DOHH2 (cell line): Measurements from ENCODE around the gene RFLNA.

Experiments
- H3F3A ChIP-seq: fragments of 200-600 bp; sonication (generic), shearing (Covaris generic); 2 replicates; pipeline ENCODE4 v1.6.0; 2016; ENCODE audit warnings: antibody characterized with exemption, mild to moderate bottlenecking; ENCODE audit not compliant: control insufficient read depth, insufficient read depth
- H3K27ac ChIP-seq: fragments of 200-600 bp; sonication (generic); 2 replicates; pipeline ENCODE4 v1.5.1; 2014; ENCODE audit warnings: low read depth, mild to moderate bottlenecking, low read length, moderate library complexity
- H3K27me3 ChIP-seq: fragments of 200-600 bp; sonication (generic); 2 replicates; pipeline ENCODE4 v1.6.1; 2014; ENCODE audit warnings: mild to moderate bottlenecking, low read length, mixed read lengths; ENCODE audit not compliant: control insufficient read depth
- H3K36me3 ChIP-seq: fragments of 200-600 bp; sonication (generic); 2 replicates; pipeline ENCODE4 v1.6.1; 2014; ENCODE audit warnings: mild to moderate bottlenecking, low read length, moderate library complexity, mixed read lengths; ENCODE audit not compliant: control insufficient read depth
- H3K4me1 ChIP-seq: fragments of 200-600 bp; sonication (generic); 2 replicates; pipeline ENCODE4 v1.6.1; 2014; ENCODE audit warnings: mild to moderate bottlenecking, low read length, mixed read lengths; ENCODE audit not compliant: control insufficient read depth
- H3K4me2 ChIP-seq: fragments of 200-600 bp; sonication (generic); 2 replicates; pipeline ENCODE4 v1.6.0; 2014; ENCODE audit warnings: mild to moderate bottlenecking, low read length, moderate library complexity
- H3K4me3 ChIP-seq: fragments of 200-600 bp; sonication (generic); 2 replicates; pipeline ENCODE4 v1.5.1; 2014; ENCODE audit warnings: mild to moderate bottlenecking, low read length, mixed read lengths
- H3K79me2 ChIP-seq: fragments of 200-600 bp; sonication (generic); 2 replicates; pipeline ENCODE4 v1.6.1; 2014; ENCODE audit warnings: mild to moderate bottlenecking, low read length, mixed read lengths; ENCODE audit not compliant: control insufficient read depth
- H3K9me2 ChIP-seq: fragments of 200-600 bp; sonication (generic); replicated peaks from 2 replicates; pipeline ENCODE4 v1.6.1; 2014; ENCODE audit warnings: mild to moderate bottlenecking, low read length, mixed read lengths; ENCODE audit not compliant: control insufficient read depth
- H3K9me3 ChIP-seq: fragments of 200-600 bp; sonication (generic); 2 replicates; pipeline ENCODE4 v1.6.1; 2014; ENCODE audit warnings: antibody characterized with exemption, low read length, mixed read lengths; ENCODE audit not compliant: control insufficient read depth, insufficient read depth
- H4K20me1 ChIP-seq: fragments of 200-600 bp; sonication (generic); 2 replicates; pipeline ENCODE4 v1.6.0; 2014; ENCODE audit warnings: low read depth, mild to moderate bottlenecking, antibody characterized with exemption, low read length, moderate library complexity; ENCODE audit not compliant: control insufficient read depth, insufficient read depth
- EZH2phosphoT487 ChIP-seq: fragments of 200-600 bp; sonication (generic); IDR thresholded peaks from 2 replicates; pipeline ENCODE4 v1.6.1; 2017; ENCODE audit warnings: borderline replicate concordance, mild to moderate bottlenecking, antibody characterized with exemption, low read length, moderate library complexity, mixed read lengths
- TF ChIP-seq, protein P1 (sequence below): fragments of 200-600 bp; sonication (generic); IDR thresholded peaks from one replicate; pipeline ENCODE4 v1.5.1; 2014; ENCODE audit warnings: antibody characterized with exemption, mild to moderate bottlenecking, low read depth, low read length; ENCODE audit not compliant: poor library complexity, severe bottlenecking

Gene RFLNA

DNA sequence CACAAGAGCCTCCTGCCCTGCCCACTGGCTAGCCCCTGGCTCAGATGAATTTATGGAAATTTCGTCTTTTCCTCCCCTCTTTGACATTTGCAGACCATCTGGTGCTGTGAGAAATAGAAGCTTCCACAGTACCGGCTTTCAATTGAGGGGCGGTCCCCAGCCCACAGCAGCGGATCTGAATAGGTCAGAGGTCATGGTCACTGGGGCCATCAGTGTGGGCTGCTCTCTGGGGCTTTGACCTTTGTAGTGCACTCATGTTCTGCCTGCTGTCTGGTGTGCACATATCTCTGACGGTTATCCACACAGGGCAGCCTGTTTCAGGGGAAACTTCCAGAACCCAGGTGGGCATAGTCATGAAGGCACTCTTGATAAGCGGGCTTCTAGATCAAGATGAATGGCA is 2.5 kb upstream of the RFLNA start:
- no peak overlapping the region for H3K4me3 ChIP-seq
- H3K79me2 ChIP-seq = no peaks in the 10 kb centered on the region
- H3K27ac ChIP-seq = no peak overlapping the region
- no peaks in the 10 kb centered on the region for H4K20me1 ChIP-seq
- H3K27me3 ChIP-seq = peaks cover 11% of the 10 kb centered on the region
- no peaks in the 10 kb centered on the region for H3K9me3 ChIP-seq
- TF ChIP-seq, protein P1, sequence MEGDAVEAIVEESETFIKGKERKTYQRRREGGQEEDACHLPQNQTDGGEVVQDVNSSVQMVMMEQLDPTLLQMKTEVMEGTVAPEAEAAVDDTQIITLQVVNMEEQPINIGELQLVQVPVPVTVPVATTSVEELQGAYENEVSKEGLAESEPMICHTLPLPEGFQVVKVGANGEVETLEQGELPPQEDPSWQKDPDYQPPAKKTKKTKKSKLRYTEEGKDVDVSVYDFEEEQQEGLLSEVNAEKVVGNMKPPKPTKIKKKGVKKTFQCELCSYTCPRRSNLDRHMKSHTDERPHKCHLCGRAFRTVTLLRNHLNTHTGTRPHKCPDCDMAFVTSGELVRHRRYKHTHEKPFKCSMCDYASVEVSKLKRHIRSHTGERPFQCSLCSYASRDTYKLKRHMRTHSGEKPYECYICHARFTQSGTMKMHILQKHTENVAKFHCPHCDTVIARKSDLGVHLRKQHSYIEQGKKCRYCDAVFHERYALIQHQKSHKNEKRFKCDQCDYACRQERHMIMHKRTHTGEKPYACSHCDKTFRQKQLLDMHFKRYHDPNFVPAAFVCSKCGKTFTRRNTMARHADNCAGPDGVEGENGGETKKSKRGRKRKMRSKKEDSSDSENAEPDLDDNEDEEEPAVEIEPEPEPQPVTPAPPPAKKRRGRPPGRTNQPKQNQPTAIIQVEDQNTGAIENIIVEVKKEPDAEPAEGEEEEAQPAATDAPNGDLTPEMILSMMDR = no peak
- no peak for TF ChIP-seq EZH2phosphoT487
- H3K36me3 ChIP-seq = no peaks in the 10 kb centered on the region
- no peak overlapping the region for H3K4me2 ChIP-seq
- no peaks in the 10 kb centered on the region for H3K4me1 ChIP-seq
- H3F3A ChIP-seq = no peaks in the 10 kb centered on the region
- no peaks in the 10 kb centered on the region for H3K9me2 ChIP-seq

DNA sequence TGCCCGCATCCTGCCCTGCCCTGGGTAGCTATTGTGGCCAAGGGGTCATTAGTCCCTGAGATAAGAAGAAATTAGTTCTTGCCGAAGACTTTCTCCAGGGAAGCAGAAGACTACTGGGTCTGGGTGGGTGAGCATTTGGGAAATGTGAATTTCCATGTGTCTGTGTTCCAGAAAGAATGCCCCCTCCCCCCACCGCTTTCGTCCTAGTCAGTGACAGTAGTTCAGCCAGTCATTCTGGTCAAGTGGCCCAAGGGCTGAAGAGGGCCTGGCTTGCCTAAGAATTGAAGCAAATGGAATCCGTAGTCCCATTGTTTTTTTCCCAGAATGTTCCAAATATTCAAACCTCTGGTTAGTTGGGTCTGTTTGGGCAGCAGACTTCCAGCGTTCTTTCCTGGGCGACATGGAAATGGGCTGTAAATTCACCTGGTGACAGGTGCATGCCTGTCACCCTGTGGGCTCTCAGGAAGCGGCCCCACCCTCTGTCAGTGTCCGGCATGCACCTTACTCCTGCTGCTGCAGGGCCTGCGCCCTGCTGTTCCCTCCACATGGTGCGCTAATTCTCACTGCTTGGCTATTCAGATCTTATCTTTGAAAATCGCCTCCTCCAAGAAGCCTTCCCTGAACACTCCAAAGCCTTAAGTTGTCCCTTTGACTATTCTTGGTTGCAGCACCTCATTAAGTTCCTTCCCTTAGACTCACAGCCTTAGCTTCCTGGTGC is 1.4 kb upstream of the RFLNA start:
- no peaks in the 10 kb centered on the region for H3F3A ChIP-seq
- no peaks in the 10 kb centered on the region for H4K20me1 ChIP-seq
- no peaks in the 10 kb centered on the region for H3K79me2 ChIP-seq
- peaks cover 11% of the 10 kb centered on the region for H3K27me3 ChIP-seq
- H3K4me2 ChIP-seq = no peak overlapping the region
- H3K9me3 ChIP-seq = no peaks in the 10 kb centered on the region
- H3K4me3 ChIP-seq = no peak overlapping the region
- no peaks in the 10 kb centered on the region for H3K36me3 ChIP-seq
- no peak overlapping the region for H3K27ac ChIP-seq
- TF ChIP-seq, protein P1 = no peak
- TF ChIP-seq EZH2phosphoT487 = no peak
- H3K4me1 ChIP-seq = no peaks in the 10 kb centered on the region
- no peaks in the 10 kb centered on the region for H3K9me2 ChIP-seq

- Histone ChIP-seq H3K27ac (no peak overlapping the region), H3K4me3 (no peak overlapping the region), H3K36me3 (no peaks in the 10 kb centered on the region), H3K27me3 (peaks cover 11% of the 10 kb centered on the region), H3K4me2 (no peak overlapping the region), H3K9me3 (no peaks in the 10 kb centered on the region), H3K79me2 (no peaks in the 10 kb centered on the region), H3K9me2 (no peaks in the 10 kb centered on the region), H4K20me1 (no peaks in the 10 kb centered on the region), H3K4me1 (no peaks in the 10 kb centered on the region), H3F3A (no peaks in the 10 kb centered on the region)
- TF ChIP-seq, protein P1 = no peak
- TF ChIP-seq EZH2phosphoT487 = no peak
Observed at GRCh38 chr12:124295431-124296058, 652 bp downstream of the RFLNA start.
